HG02763 (cell line): ENCODE results near the gene STAMBP.
A peak's percentile ranks its signal among the peaks of the same experiment; 100 is the strongest.
"Not testable (repeated sequence)": the region's sequence is repeated elsewhere in the genome, so short reads cannot be mapped to it uniquely, and the experiment has no call there.

Experiments
- ATAC-seq: cut with Tn5 transposase; IDR thresholded peaks from one replicate; pipeline ENCODE4 v1.9.1; 2021; ENCODE audit warnings: mild to moderate bottlenecking, moderate library complexity; ENCODE audit not compliant: unreplicated experiment

Gene STAMBP

GRCh38 chr2:73828818-73829570 lies at the start of gene STAMBP:
TSS of gene STAMBP (plus strand) at chr2:73828961. CDS start at chr2:73830857, 1,896 bp downstream.
- ATAC-seq: peak; percentile 85

DNA sequence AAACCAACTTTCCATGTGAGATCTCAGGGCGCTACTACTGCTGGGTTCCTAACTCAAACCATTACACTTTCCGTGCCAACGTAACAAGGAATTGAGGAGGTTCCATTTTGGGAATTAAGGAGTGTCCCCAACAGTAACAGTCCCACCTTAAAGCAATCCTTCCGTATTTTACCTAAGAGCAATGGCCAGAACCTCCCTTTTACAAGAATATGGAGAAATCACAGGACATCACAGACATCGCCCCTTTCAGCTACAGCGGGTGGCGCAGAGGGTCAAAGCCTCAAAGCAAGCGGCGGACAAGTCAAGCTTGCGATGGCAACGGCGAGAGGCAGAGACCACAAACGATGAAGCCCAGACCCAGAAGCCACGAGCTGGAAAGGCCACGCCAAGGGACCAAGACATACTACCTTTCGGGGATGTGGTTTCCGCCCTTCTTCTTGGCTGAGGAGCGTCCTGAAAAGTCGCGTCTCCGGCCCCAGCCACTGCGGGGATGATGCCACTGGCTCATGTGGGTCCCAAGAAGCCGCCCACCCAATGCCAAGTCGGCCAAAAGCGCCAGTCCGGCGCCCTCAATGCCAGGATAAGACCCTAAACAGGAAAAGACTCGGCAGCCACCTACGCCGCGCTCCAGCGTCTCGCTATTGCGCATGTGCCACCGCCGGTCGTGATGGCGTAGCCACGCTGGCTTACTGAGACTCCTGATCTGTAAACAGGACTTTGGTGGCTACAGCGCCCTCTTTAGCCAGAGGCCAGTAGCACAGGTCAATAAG lies 49.1 kb upstream of the STAMBP start, which contains the start of gene DUSP11:
Gene DUSP11 (minus strand): TSS at position 637 of the 770 bp plus-strand sequence. CDS start 129 bp downstream, at position 508.
- ATAC-seq: peak; percentile 99

- no peak for ATAC-seq
Observed at GRCh38 chr2:73780237-73780582, 48.6 kb upstream of the STAMBP start.

DNA sequence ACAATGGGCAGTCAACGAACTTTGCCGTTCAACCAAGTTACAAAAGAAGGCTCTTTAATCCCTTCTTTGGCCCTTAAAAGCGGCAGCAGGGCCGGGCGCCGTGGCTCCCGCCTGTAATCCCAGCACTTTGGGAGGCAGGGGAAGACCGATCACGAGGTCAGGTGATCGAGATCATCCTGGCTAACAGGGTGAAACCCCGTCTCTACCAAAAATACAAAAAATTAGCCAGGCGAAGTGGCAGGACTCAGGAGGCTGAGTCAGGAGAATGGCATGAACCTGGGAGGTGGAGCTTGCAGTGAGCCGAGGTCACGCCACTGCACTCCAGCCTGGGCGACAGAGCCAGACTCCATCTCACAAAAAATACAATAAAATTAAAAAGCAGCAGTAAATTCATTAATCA lies 45.4 kb upstream of the STAMBP start:
- ATAC-seq: not testable (repeated sequence)

DNA sequence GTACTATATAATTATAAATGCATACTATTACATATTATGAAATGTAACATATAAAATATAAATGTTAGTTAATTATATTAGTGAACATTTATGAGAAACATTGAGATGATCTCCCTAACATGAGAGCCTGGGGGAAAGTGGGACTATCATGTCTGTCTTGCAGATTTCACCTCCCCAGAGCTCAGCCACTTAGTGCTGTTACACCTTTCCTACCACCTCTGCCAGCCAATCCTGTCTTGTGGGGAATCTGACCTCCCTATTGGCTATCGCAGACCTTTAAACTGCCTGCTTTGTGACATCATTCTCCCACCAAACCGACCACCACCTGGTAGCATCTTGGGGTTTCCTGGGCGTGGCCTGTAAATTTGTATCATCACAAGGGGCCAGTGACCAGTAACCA lies 44.9 kb upstream of the STAMBP start, which contains the start of gene C2orf78:
Gene C2orf78 (plus strand): TSS at position 301 of the 400 bp plus-strand sequence. CDS start 127 bp downstream, outside the sequence.
- not testable (repeated sequence) for ATAC-seq

DNA sequence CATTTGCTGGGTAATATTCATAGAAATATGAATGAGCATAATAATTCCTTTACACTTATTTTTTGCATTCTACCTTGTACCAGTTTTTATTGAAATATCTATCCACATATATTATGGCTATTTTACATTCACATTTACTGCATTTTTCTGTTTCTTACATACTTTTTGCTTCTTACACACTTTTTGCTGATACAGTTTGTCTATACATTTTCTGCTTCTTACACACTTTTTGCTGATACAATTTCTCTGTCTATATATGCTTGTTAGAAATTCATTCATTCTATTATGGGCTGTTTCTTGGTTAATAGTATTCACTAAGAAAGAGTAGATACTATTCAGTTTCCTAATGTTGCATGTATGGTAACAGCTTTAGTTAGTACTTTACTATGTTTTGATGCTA lies 16.9 kb upstream of the STAMBP start:
- ATAC-seq: no peak

- no peak for ATAC-seq
Observed at GRCh38 chr2:73812635-73813034, 16.1 kb upstream of the STAMBP start.

DNA sequence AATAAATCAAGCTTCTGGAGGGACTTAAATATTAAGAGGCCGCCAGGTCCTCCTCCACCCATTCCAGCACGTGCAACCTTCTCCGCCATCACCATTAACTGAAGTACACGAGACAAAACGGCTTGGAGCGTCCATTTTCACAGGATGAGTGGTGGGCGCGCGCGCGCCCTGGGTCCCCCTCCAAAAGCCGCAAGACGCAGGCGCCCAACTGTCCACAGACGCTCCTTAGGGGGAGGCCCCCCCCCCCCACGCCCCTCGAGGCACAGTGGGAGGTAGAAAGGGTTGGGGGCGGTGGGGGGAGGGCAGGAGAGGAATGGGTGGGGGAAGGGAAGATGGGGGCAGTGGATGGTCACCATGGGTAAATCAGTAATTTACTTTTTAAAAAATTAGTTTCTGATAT lies 10.5 kb upstream of the STAMBP start:
- ATAC-seq: no peak

DNA sequence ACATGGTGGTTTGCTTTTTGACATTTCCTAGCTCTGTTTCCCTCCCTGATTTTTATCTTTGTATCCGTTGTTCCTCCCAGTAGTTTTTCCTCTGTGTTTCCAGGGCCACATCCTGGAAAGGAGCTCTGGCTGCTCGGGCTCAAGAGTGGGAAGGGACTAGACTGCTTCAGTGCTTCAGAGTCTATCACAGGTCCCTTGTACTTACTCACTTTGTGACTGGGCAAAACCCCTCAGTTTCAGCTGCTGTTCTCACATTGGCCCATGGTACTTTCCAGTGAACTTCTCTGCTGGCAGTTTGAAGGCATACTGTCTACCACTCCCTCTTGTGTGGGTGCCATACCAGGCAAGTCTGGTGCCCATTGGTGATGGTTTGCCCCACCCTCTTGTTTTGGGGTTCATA lies 7.5 kb upstream of the STAMBP start:
- peak; percentile 60 for ATAC-seq

- no peak for ATAC-seq
Observed at GRCh38 chr2:73821669-73822068, 7.1 kb upstream of the STAMBP start.

GRCh38 chr2:73822276-73822675 lies 6.5 kb upstream of the STAMBP start:
- peak; percentile 40 for ATAC-seq

DNA sequence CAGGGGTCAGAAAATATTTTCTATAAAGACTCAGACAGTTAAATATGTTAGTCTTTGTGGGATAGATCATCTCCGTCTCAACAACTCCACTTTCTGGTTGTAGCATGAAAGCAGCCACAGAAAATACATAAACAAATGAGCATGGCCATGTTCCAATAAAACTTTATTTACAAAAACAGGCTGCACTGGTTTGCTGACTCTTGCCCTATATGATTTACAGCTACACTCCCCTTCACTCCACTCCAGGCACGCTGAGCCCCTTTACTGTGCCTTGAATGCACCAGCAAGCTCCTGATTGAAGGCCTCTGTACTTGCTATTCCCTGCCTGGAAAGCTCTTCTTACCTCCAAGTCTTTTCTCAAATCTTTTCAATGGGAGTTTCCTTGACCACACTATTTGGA lies 5.8 kb upstream of the STAMBP start:
- no peak for ATAC-seq

GRCh38 chr2:73823416-73823815 lies 5.3 kb upstream of the STAMBP start:
- ATAC-seq: no peak

GRCh38 chr2:73823916-73824523 lies 4.7 kb upstream of the STAMBP start:
- no peak for ATAC-seq

GRCh38 chr2:73825408-73825807 lies 3.4 kb upstream of the STAMBP start:
- no peak for ATAC-seq

DNA sequence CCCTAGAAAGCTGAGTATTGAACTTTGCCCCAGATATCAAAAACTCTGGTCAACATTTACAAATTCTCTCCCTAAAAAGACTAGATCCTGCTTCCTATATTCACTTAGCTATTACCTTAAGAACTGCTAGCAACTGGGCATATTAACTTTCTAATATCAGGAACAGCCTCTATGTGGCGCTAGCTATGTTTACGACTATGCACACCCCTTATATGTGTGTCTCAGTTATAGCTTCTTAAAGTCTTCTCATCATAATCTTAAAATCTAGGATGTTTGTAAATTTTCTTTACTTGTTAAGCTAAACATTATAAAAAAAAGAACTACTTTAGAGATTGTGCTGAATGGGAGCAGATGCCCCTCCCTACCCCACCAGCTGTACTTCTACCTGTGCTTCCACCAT lies 1.7 kb upstream of the STAMBP start:
- no peak for ATAC-seq

- no peak for ATAC-seq
Observed at GRCh38 chr2:73827660-73828388, 937 bp upstream of the STAMBP start.

- ATAC-seq: no peak
Observed at GRCh38 chr2:73828389-73828817, 358 bp upstream of the STAMBP start.

- ATAC-seq: no peak
Observed at GRCh38 chr2:73830871-73831401, 2.2 kb downstream of the STAMBP start.

- ATAC-seq: no peak
Observed at GRCh38 chr2:73832930-73833329, 4.2 kb downstream of the STAMBP start.
